Ovary (tissue), 3 donors: Measurements from ENCODE around the gene HIRA.

Experiments used
- POLR2A ChIP-seq: fragments of 450-650 bp; IDR thresholded peaks from one replicate; pipeline ENCODE4 v1.6.1; 2017; ENCODE audit warnings: antibody characterized with exemption, mild to moderate bottlenecking, moderate library complexity
- TF ChIP-seq, protein P1 (sequence below), 3 donors: fragments of 450-650 bp in 2 of 3; fragments of 200-600 bp in 1 of 3; IDR thresholded peaks; one replicate each; pipeline versions ENCODE4 v1.5.1 to v1.8.0; 2016 to 2022; ENCODE audit warnings: antibody characterized with exemption in 3 of 3, mild to moderate bottlenecking in 1 of 3
- donor health status: DM: no; HTN: no; CAD: no.

DNA sequence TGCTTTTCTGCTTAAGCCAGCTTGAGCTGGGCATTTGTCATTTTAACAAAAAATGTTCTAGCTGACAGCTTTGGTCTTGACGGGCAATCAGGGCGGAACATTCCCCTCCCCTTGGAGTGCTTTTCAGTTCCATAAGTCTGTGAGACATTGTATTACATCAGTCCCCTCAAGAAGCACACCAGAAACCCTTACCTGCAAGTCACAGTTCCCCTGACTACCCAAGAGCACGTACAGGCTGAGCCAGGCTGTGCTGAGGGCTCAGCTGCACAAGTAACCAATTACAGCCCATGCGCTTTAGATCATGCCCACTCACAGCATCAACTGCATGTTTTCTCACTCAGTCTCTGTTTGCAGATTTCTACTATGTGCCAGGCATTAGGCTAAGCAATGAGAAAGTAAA lies 19.1 kb downstream of the HIRA start:
- no peak for TF ChIP-seq POLR2A
- TF ChIP-seq, protein P1, sequence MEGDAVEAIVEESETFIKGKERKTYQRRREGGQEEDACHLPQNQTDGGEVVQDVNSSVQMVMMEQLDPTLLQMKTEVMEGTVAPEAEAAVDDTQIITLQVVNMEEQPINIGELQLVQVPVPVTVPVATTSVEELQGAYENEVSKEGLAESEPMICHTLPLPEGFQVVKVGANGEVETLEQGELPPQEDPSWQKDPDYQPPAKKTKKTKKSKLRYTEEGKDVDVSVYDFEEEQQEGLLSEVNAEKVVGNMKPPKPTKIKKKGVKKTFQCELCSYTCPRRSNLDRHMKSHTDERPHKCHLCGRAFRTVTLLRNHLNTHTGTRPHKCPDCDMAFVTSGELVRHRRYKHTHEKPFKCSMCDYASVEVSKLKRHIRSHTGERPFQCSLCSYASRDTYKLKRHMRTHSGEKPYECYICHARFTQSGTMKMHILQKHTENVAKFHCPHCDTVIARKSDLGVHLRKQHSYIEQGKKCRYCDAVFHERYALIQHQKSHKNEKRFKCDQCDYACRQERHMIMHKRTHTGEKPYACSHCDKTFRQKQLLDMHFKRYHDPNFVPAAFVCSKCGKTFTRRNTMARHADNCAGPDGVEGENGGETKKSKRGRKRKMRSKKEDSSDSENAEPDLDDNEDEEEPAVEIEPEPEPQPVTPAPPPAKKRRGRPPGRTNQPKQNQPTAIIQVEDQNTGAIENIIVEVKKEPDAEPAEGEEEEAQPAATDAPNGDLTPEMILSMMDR (IDR thresholded peaks at IDR 0.05) = no peak
